ENCODE data around the gene GREB1L. TPM values are rescaled to one million over a fixed set of nuclear protein-coding genes. Genes with fewer than 3 reads are reported as not detected.

Gene GREB1L
- total RNA-seq, 6 experiments from 2014 or later, result 1.9 to 10.8 (median 2.3) TPM

DNA sequence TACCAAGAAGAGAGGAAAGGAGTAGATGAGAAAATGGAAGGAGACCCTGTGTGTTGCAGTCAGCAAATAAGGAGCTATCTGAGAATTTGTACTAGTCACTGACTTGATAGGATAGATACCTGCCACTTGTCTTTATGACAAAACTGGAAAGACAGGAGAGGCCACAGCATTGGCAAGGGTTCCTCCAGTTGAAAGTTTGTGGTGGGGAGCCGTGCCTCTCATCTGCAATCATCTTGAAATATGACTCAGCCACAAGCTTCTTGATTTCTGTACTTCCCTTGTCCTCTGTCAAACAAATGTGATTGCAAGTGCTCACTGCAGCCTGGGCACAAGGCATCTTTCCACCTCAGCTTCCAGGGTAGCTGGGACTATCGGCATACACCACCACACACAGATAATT is 99.1 kb downstream of the GREB1L start:
- DNase-seq, result no peak
- Mint-ChIP-seq H3K9me3 (no peaks in the 10 kb centered on the region), H3K36me3 (ENCODE audit: low read depth) (no peaks in the 10 kb centered on the region), H3K4me1 (ENCODE audit: low read depth) (peaks cover 21% of the 10 kb centered on the region; the same call in 1 of the 2 replicates), H3K27me3 (ENCODE audit: insufficient read depth) (peaks cover 2% of the 10 kb centered on the region; the same call in 1 of the 2 replicates), H3K27ac (no peak overlapping the region), H3K4me3 (no peak overlapping the region)
- TF ChIP-seq, protein P1, sequence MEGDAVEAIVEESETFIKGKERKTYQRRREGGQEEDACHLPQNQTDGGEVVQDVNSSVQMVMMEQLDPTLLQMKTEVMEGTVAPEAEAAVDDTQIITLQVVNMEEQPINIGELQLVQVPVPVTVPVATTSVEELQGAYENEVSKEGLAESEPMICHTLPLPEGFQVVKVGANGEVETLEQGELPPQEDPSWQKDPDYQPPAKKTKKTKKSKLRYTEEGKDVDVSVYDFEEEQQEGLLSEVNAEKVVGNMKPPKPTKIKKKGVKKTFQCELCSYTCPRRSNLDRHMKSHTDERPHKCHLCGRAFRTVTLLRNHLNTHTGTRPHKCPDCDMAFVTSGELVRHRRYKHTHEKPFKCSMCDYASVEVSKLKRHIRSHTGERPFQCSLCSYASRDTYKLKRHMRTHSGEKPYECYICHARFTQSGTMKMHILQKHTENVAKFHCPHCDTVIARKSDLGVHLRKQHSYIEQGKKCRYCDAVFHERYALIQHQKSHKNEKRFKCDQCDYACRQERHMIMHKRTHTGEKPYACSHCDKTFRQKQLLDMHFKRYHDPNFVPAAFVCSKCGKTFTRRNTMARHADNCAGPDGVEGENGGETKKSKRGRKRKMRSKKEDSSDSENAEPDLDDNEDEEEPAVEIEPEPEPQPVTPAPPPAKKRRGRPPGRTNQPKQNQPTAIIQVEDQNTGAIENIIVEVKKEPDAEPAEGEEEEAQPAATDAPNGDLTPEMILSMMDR (IDR thresholded peaks at IDR 0.05), result no peak

DNA sequence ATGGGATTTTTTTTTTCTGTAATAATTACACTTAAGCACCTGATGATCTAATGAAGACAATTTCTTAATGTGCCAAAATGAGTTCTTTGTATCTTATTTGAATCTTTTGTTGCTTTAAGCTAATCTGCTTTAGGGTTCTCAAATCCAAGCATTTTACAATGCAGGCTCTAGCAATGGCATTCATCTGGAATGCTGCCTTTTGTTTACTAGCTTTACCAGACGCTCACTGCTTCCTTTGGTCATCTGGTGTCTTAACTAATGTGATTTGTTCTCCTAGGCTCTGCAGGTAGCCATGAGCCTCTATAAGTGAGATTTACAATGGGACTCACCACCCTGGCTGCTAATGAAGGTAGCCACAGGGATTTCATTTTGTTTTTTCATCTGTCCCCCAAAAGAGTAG is 100.3 kb downstream of the GREB1L start:
- H3K27me3 Mint-ChIP-seq (ENCODE audit: insufficient read depth), result peaks cover 2% of the 10 kb centered on the region; the same call in 1 of the 2 replicates
- no peaks in the 10 kb centered on the region for H3K9me3 Mint-ChIP-seq
- no peak overlapping the region for H3K4me3 Mint-ChIP-seq
- no peak overlapping the region for H3K27ac Mint-ChIP-seq
- TF ChIP-seq, protein P1 (IDR thresholded peaks at IDR 0.05), result no peak
- no peak for DNase-seq
- H3K4me1 Mint-ChIP-seq (ENCODE audit: low read depth), result peaks cover 22% of the 10 kb centered on the region; the same call in 1 of the 2 replicates
- H3K36me3 Mint-ChIP-seq (ENCODE audit: low read depth), result no peaks in the 10 kb centered on the region

DNA sequence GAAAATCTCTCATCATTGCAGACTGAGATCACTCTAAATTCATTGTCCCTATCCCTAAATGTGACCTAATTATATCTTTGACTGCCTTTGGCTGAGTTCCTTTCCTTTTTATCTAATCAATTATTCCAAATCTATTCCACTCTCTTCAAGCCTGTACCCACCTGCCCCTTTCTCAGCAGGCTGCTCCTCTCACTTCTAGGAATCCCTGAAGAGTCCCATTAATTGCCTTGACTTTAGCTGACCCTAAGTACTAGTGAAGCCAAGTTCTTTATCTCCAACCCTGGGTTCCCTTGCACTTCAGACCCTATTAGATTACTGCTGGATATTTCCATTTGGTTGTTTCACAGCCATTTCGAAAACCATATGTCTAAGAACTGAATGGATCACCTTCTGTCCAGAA is 102.8 kb downstream of the GREB1L start:
- Mint-ChIP-seq H3K27ac (no peak overlapping the region; the same call in 1 of the 2 replicates), H3K4me1 (ENCODE audit: low read depth) (peaks cover 22% of the 10 kb centered on the region; the same call in 1 of the 2 replicates), H3K36me3 (ENCODE audit: low read depth) (no peaks in the 10 kb centered on the region), H3K4me3 (no peak overlapping the region), H3K27me3 (ENCODE audit: insufficient read depth) (peaks cover 2% of the 10 kb centered on the region; the same call in 1 of the 2 replicates), H3K9me3 (no peaks in the 10 kb centered on the region)
- DNase-seq, result no peak
- TF ChIP-seq, protein P1 (IDR thresholded peaks at IDR 0.05), result no peak

DNA sequence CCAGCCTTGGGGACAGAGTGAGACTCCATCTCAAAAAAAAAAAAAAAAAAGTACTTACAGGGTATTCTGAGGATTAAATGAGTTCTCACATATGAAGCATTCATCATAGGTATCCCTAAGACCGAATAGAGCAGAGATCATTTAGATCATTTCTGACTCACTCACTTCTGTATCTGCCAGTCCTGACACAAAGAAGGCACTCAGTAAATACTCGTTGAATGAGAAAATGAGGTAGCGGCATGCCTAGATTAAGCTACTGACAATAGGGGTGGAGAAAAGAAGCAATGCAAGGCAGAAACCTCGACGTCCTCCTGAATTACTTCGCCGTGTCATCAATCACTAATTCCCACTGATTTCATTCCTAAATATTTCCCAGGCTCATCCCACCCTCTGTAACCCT is 103.8 kb downstream of the GREB1L start:
- Mint-ChIP-seq H3K27ac (no peak overlapping the region), H3K9me3 (no peaks in the 10 kb centered on the region)

DNA sequence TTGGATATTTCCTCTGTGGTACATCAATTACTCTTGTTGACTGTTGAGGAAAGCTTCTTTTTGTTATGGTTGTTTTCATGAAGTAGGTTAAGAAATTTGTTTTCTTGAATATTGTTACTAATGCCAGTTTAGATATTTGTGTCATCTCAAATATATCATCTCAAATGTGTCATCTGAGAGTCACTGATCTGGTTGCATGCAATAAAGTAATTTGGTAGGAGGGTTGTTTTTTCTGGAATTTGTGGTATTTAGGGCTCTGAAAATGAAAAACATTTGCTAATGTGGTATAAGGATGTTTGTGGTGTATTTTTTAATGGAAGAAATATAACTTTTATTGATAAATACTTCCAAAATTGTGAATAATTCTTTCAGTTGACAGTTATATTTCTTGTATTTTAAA is 117.7 kb downstream of the GREB1L start:
- peak; percentile 30 for DNase-seq
- H3K36me3 Mint-ChIP-seq (ENCODE audit: low read depth), result no peaks in the 10 kb centered on the region
- H3K27ac Mint-ChIP-seq, result peak overlapping the region; percentile 20; the same call in 1 of the 2 replicates
- H3K4me1 Mint-ChIP-seq (ENCODE audit: low read depth), result peaks cover 24% of the 10 kb centered on the region
- H3K27me3 Mint-ChIP-seq (ENCODE audit: insufficient read depth), result no peaks in the 10 kb centered on the region; the same call in 1 of the 2 replicates
- H3K4me3 Mint-ChIP-seq, result no peak overlapping the region; the same call in 1 of the 2 replicates
- TF ChIP-seq, protein P1 (IDR thresholded peaks at IDR 0.05), result no peak
- no peaks in the 10 kb centered on the region for H3K9me3 Mint-ChIP-seq

More for the DNA sequence above, 103.8 kb downstream of the GREB1L start:
- Mint-ChIP-seq H3K4me3 (no peak overlapping the region), H3K4me1 (ENCODE audit: low read depth) (peaks cover 22% of the 10 kb centered on the region; the same call in 1 of the 2 replicates), H3K27me3 (ENCODE audit: insufficient read depth) (peaks cover 2% of the 10 kb centered on the region; the same call in 1 of the 2 replicates), H3K36me3 (ENCODE audit: low read depth) (no peaks in the 10 kb centered on the region)
- DNase-seq, result no peak
- TF ChIP-seq, protein P1 (IDR thresholded peaks at IDR 0.05), result no peak

Data from HFFc6 (cell line).